Measurements from ENCODE around the gene PTPRU.

PTPRU gene

DNA sequence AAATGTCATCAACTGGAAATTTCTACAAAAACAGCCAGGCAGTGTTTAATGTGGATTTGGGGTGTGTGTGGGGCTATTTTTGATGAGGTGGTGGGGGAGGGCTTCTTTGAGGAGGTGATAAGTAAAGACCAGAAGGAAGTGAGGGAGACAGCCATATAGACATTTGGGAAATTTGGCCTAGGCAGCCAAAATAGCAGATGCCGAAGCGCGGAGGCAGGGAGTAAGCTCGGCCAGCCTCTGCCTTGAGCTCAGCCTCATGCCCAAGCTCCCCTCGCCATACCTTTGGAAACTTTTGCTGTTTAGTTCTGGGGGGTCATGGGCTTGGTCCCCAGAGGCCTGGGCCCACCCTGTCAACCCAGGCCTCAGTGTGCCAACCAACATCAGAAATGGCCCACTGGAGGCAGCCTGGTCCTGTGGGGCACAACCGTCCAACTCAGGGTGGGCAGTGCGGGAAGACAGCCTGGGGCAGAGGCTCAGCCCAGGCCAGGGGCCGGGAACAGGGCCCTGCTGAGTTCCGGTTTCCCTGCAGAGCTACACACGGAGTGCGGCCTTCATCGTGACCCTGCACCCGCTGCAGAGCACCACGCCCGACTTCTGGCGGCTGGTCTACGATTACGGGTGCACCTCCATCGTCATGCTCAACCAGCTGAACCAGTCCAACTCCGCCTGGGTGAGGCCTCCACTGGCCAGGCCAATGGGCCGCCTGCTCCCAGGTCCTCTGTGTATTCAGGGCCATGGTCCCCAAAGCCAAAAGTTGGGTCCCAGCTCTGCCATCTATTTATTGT, 84.0 kb downstream of the PTPRU start:
- no peak for DNase-seq

DNA sequence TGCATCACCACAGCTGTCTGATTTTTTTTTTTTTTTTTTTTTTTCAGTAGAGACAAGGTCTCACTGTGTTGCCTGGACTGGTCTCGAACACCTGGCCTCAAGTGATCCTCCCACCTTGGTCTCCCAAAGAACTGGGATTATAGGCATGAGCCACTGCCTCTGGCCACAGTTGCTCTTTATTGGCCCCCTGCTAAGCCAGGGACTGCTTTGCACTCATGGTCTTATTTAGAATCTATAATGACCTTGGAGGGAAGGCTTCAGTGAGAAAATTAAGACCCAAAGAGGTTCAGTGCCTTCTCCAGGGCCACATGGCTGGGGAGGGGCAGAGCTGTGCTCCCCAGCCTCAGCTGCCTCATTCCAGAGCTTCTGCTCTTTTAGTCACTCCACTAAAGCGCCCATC, 84.9 kb downstream of the PTPRU start:
- DNase-seq = no peak

DNA sequence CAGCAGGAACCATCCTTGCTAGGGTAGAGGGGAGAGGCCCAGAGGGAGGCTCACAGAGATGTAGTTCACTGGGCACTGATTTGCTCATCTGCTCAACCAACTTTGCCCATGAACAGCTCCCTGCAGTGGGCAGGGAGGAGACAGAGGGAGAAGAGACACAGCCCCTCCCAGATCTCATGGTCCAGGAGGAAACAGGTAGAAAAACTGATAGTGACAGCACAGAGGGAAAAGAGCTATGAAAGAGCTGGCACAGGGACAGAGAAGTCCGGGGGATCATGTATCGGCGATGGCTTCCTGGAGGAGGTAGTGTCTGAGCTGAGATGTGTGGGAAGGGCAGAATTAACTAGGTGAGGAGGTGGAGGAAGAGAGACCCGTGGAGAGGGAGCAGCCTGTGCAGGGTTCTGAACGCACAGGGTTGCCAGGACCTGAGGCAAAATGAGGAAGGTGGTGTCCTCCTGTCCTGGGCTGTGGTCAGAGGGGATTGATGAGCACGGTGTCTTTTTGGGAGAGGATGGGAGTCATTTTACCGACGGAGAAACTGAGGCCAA, 85.9 kb downstream of the PTPRU start:
- no peak for DNase-seq

DNA sequence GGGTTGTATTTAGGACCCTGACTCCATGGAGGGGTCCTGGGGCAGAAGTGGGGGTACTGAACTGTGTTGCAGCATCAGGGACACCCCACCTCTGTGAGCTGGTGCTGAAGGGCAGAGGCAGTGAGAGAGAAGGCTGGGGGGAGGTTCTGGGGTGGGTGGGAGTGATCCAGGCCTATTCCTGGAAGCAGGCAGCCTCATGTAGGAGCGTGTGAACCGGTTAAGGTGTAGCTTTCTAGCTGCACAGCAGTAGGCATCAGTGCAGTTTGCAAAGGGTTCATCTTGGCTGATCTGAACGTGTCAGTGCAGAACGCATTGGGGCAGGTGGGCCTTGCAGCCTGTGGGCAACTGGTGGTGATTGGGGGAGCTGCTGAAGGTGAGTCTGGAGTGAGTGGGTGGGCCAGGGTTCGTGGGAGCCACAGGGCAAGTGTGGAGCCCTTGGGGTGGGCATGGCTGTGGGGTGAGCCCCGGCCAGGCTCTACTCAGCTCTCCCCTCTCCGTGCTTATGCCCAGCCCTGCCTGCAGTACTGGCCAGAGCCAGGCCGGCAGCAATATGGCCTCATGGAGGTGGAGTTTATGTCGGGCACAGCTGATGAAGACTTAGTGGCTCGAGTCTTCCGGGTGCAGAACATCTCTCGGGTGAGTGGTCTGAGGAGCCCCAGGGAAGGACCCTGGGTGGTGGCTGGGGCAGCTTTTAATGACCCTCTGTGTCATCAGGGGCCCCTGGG, 86.7 kb downstream of the PTPRU start:
- no peak for DNase-seq

DNA sequence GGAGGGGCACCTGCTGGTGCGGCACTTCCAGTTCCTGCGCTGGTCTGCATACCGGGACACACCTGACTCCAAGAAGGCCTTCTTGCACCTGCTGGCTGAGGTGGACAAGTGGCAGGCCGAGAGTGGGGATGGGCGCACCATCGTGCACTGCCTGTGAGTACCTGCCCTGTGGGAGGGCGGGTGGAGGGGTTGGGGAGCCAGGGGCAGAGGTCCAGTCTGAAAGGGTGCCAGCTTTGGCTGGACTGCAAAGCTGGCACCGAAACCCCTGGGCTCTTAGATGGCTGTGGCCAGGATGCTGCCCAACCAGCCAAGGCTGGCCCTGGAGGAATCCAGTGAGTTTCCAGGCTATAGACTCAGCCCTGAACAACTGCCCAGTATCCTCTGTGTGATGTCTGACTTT, 87.3 kb downstream of the PTPRU start:
- DNase-seq = no peak

DNA sequence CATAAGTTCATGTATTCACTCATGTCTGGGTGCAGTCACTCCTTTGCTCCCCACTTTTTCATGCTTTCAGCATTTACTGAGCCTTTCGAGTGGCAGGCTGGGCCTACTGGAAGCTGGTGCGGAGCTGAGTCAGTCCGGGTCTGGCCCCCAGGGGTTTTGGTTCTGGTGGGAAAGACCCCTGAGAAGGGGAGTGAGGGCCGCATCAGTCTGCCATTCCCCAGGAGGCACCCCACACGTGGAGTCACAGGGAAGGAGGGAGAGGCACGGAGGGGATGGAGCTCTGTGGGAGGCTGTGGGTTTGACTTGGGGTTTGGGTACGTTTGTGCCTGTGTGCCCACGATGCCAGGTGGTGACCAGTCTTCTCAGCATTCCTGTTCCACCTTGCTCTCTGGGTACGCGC, 87.9 kb downstream of the PTPRU start:
- DNase-seq = no peak

DNA sequence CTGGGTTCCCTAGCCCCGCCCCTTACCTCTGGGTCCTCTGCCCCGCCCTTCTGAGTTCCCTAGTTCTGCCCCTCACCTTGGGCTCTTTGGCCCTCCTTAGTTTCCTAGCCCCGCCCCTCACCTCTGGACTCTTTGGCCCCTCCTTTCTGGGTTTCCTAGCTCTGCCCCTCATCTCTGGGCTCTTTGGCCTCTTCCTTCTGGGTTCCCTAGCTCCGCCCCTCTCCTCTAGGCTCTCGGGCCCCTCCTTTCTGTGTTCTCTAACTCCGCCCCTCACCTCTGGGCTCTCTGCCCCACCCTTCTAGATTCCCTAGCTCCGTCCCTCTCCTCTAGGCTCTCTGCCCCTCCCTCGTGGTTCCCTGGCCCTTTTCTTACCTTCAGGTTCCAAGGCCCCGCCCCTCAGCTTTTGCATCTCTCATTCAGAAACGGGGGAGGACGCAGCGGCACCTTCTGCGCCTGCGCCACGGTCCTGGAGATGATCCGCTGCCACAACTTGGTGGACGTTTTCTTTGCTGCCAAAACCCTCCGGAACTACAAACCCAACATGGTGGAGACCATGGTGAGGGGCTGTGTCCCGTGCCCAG, 88.5 kb downstream of the PTPRU start:
- no peak for DNase-seq

DNA sequence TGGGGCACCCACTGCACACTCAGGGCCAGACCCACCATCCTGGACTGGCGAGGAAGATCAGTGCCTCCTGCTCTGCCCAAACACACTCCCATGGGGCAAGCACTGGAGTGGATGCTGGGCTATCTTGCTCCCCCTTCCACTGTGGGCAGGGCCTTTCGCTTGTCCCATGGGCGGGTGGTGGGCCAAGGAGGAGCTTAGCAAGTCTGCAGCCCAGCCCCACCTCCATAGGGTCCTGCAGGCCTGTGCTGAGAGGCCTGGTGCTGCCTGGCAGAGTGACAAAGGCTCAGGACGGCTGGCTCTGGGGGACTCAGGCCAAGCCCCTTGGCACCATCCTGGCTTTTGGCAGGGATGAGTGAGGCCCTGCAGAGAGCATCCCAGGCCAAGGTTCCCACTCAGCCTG, 89.4 kb downstream of the PTPRU start:
- DNase-seq = no peak

DNA sequence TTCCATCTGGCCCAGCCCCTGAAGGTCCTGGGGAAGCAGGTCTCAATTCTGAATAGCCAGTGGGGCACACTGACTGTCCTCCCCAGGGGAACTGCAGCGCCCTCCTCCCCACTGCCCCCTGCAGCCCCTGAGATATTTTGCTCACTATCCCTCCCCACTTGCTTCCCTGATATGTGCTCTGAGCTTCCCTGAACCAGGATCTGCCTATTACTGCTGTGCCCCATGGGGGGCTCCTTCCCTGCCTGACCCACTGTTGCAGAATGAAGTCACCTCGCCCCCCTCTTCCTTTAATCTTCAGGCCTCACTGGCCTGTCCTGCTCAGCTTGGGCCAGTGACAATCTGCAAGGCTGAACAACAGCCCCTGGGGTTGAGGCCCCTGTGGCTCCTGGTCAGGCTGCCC, 89.8 kb downstream of the PTPRU start:
- no peak for DNase-seq

DNA sequence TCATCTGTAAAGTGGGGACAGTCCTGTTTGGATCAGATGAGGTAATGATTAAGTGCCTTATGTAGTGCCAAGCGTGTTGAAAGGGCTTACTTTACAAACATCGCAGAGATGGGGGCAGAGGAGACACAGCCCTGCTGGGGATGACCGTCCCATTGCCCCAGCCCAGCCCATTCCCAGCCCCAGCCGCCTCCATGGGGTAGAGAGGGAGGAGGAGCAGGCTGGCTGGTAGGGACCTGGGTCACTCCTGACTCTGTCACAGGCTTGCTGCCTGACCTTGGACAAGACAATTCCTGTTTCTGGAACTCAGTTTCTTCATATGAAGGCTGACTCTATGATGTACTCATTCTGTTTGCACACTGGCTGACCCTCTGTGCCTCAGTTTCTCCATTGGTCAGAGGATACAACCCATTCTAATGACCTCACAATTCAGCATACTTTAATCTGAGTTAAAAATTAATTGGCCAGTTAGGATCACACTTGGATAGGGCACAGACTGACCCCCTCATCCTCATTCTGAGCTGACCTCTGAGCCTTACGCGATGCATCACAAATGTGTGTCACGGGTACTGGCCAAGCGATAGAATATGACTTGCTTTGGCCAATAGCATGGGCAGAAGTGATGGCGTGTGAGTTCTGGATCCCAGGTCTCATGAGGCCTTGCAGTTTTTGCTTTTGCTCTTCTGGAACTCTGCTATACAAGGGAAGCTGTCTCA, 91.1 kb downstream of the PTPRU start:
- DNase-seq = no peak

DNA sequence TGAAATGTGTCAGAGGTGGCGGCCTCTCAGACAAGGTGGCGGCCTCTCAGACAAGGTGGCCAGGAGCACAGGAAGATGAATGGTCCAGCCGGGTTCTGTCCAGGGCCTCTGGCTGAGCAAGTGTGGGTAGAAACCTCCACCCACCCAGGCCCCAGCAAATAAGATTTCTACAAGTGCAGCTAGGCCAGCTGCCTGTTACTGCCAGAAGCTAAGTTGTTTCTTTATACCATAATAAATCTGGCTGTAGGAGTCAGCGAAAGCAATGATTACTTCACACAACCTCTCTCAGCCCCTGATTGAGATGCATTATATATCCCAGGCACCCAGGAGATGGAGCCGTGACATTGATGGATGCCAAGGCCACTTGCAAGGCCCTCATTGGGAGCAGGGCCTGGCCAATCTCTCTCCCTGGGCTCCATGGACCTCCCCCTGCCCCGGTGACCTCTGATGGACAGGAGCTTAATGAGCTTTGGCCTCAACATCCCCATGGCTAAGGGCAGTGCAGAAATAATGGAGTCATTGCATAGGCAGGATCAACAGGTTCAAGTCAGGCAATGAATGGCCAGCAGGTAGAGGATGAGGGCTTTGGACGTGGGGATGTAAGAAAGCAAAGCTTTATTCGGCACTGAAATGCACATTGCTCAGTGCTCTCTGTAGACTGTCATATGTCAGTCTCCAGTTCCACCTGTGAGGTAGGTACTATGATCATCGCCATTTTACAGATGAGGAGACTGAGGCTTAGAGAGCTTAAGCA, 92.9 kb downstream of the PTPRU start:
- no peak for DNase-seq

DNA sequence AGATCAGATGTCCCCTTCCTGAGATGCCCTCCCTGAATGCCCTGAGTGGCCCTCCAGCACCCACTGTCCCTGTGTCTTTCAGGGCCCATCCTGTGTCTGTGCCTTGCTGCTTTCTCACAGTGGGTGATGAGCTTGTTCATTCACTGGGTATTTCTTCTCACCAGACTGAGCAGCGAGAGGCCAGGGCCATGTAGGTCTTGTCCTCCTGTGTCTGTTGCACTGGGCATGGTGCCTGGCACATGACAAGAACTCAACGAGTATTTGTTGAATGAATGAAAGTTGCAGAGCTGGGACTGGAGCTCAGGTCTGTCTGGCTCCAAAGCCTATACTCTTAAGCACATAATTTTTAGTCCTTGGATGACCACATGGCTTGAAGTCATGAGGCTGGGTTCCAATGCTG, 93.8 kb downstream of the PTPRU start:
- DNase-seq = no peak

DNA sequence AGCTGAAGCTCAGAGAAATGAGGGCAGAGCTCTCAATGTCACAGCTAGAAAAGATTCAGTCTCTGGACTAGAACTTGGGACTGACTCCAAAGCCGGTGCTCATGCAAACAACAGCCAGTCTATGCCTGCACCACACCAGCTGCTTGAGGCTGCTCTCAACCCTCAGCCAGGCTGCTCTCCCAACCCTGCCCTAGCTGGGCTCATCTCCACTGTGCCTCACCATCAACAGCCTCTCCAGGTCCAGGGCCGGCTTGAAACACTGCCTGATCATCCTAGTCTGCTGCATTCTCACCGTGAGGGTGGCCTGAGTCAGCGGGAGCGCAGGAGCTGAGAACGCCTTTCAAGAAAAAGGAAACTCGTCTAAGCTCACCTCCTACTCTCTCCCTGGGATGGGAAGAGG, 94.5 kb downstream of the PTPRU start:
- DNase-seq = no peak

DNA sequence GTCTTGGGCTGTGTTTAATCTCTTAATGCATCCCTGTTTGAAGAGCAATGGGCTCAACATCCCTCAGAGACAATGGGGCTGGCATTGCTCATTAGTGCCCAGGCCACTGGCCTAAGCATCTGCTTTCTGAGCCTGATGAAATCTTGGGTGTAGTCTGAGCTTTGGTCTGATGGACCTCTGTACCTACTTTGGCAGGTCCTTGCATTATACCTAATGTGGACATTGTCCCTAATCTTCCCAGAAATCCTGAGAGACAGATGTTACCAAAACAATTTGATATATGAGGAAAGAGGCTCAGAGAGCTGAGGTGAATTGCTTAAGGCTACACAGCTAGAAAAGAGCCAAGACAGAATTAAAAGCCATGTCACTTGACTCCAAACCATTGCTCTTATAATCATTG, 95.0 kb downstream of the PTPRU start:
- DNase-seq = no peak

DNA sequence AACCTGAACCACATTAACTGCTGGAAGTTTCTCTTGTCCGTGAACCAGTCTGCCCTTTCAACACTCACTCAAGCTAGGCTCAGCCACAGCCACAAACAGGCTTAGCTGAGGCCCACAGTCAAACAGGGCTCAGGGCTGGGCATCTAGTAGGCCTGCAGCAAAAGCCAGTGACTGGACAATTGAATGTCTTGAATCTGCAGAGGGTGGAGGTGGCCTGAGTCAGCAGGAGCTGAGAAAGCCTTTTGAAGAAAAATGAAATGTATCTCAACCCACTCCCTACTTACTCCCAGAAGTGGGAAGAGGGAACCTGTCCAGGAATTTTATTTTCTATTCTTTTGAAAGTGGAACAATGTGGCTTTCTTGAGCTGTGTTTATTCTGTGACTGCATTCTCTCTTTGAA, 95.4 kb downstream of the PTPRU start:
- DNase-seq = no peak

DNA sequence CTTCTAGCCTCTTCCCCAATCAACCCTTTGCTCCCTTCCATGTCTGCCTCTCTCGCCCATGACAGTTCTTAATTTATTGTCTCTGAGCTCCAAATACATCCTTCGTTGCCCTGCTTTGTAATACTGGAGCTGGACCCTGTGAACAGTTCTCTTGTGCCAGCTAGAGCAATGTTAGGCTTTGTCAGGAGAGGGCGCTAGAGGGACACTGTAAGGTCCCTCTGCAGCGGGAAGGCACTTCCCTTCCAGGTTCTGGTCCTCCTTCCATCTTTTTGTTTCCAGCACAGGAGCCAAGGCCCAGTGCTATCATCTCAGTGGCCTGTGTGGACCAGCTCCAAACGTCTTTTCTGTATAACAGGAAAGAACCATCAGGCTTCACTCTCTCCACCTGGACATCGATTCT, 95.9 kb downstream of the PTPRU start:
- no peak for DNase-seq

DNA sequence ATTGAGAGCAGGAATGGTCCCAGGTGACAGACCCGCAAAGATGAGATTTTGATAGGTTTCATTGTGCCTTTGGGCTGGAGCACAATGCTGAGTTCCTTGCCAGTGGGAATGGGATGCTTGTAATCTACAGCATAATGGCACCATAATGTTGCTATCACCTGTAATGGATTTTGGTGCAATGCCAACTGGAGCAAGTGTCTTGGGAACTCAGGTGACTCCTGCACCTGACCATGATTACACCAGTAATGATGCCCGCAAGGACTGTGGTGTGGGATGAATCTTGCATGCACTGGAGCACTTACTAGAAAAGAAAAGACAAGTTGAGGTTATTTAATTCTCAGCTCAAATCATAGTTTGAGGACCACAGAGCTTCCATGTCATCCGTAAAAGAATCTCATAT, 96.7 kb downstream of the PTPRU start:
- no peak for DNase-seq

DNA sequence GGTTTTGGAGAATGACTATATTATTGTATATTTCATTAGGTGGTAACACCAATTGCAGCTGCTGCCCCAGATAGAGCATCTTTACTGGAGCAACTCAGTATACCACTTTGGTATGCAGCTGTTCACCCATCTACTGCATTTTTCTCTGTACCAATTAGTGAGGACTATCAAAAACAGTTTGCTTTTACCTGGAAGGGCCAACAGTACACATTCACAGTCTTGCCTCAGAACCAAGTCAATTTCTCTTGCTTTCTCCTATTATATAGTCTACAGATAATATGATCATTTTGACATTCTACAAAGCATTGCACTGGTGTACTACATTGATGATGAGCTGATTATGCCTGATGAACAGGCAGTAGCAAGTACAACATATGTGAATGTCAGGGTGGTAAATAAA, 99.3 kb downstream of the PTPRU start:
- DNase-seq = no peak

DNA sequence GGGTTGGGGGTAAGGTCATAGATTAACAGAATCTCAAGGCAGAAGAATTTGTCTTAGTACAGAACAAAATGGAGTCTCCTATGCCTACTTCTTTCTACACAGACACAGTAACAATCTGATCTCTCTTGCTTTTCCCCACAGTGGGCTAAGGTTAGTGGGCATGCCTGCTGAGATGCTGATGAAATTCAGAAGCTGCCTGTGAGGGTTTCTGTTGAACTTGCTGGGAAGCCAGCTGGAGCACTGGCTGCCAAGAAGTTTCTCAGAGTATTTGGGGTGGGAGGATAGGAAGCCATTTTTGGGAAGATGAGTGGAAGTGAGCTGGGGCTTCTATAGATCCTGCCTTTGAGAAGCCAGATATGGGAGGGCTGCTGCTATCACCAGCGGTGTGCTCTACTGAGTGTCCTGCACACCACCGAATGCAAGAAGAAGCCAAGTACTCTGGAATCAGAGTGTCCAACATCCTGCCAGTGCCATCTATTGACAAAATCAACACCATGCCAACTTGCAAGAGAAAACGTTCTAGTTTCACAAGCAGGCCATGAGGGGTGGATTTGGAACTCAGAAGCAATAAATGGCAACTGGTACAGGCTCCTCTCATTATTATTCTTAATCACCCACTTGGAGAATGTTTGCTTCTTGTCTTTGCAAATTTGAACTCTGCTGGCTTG, 102.7 kb downstream of the PTPRU start:
- no peak for DNase-seq

DNA sequence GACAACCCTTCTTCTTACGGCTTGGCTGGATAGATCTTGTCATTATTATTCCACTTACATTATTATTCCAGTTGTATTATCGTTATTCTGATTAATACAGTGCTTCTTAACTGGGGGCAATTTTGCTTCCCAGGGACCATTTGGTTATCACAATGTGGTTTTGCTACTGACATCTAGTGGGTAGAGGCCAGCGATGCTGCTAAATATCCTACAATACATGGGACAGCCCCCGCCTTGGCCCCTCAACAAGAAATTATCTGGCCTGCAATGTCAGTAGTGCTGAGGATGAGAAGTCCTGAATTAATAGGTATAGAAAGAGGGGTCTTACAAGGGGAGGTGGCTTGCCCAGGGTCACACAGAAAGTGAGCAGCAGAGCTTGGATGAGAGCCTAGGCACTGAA, 105.6 kb downstream of the PTPRU start:
- DNase-seq = no peak

DNA sequence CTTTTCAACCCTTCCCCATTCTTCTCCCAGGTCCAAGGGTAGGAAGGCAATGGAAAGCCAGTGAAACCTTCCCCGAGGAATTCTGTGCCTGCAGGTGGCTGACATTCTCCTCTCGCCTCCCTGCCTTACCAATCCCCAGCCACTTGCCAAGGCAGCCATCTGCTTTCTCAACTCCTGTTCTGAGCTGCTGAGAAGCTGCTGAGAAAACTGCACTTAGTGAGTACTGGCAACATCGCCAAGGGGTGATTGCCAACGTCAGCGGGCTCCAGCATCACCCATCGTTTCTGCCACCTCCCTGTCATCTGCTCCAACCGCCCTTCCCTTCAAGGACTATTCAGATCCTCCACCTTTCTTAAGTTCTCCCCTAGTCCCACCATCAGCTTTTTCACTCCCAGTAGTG, 106.0 kb downstream of the PTPRU start:
- DNase-seq = no peak

DNA sequence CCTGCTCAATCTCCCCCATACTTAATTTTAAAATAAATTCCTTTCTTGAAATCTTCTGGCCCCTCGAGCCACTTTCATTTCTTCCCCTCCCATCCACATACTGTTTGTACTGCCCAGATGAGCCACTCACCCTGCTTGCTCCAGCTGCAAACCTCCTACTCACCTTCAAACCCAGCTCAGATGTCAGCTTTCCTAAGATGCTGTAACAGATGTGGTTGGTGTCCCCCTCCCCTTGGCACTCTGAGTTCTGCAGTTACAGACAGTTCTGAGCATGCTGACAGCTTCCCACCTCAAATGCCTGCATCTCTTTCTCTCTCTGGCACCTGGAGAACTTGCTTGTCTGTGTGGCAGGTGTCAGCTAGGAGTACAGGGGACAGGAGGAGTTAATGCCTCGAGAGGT, 106.7 kb downstream of the PTPRU start:
- DNase-seq = no peak

Measured in NCI-H510A (cell line).